ENCODE data around the gene FAM47E.

FAM47E gene

GRCh38 chr4:76251441-76252270 lies at the start of gene FAM47E:
Gene FAM47E, plus strand, starts transcription at chr4:76251721. Its CDS starts 26 bp downstream, at chr4:76251747.
- DNase-seq (ENCODE audit: low read depth) = peak; percentile 5

GRCh38 chr4:76203541-76203940 lies 48.0 kb upstream of the FAM47E start:
- DNase-seq (ENCODE audit: low read depth) = no peak

- no peak for DNase-seq (ENCODE audit: low read depth)
Measured at GRCh38 chr4:76204936-76205335, 46.6 kb upstream of the FAM47E start.

GRCh38 chr4:76205476-76205875 lies 46.0 kb upstream of the FAM47E start:
- no peak for DNase-seq (ENCODE audit: low read depth)

- no peak for DNase-seq (ENCODE audit: low read depth)
Measured at GRCh38 chr4:76206222-76206942, 45.1 kb upstream of the FAM47E start.

GRCh38 chr4:76207549-76207948 lies 44.0 kb upstream of the FAM47E start:
- no peak for DNase-seq (ENCODE audit: low read depth)

GRCh38 chr4:76208005-76208765 lies 43.3 kb upstream of the FAM47E start:
- DNase-seq (ENCODE audit: low read depth) = no peak

- no peak for DNase-seq (ENCODE audit: low read depth)
Measured at GRCh38 chr4:76209881-76210280, 41.6 kb upstream of the FAM47E start.

- no peak for DNase-seq (ENCODE audit: low read depth)
Measured at GRCh38 chr4:76210452-76210851, 41.1 kb upstream of the FAM47E start.

GRCh38 chr4:76211769-76212708 lies 39.5 kb upstream of the FAM47E start:
- no peak for DNase-seq (ENCODE audit: low read depth)

- DNase-seq (ENCODE audit: low read depth) = peak; percentile 17
Measured at GRCh38 chr4:76212851-76213414, 38.6 kb upstream of the FAM47E start.

- DNase-seq (ENCODE audit: low read depth) = peak; percentile 58
Measured at GRCh38 chr4:76213415-76214176, 37.9 kb upstream of the FAM47E start, which contains the start of gene SCARB2. Gene SCARB2, minus strand, starts transcription at chr4:76213824. Its CDS starts 281 bp downstream, at chr4:76213543.

GRCh38 chr4:76214177-76214675 lies 37.3 kb upstream of the FAM47E start:
- DNase-seq (ENCODE audit: low read depth) = no peak

- no peak for DNase-seq (ENCODE audit: low read depth)
Measured at GRCh38 chr4:76215077-76215476, 36.4 kb upstream of the FAM47E start.

GRCh38 chr4:76216524-76216923 lies 35.0 kb upstream of the FAM47E start:
- no peak for DNase-seq (ENCODE audit: low read depth)

- no peak for DNase-seq (ENCODE audit: low read depth)
Measured at GRCh38 chr4:76216975-76217814, 34.3 kb upstream of the FAM47E start.

GRCh38 chr4:76219299-76220055 lies 32.0 kb upstream of the FAM47E start:
- DNase-seq (ENCODE audit: low read depth) = no peak

- no peak for DNase-seq (ENCODE audit: low read depth)
Measured at GRCh38 chr4:76224171-76224570, 27.4 kb upstream of the FAM47E start.
